K562 (cell line): ENCODE data around the gene ASPHD2. TPM values are rescaled to one million over a fixed set of nuclear protein-coding genes. Genes with fewer than 3 reads are reported as not detected.

ENCODE experiments used
- ATAC-seq: fragments of 200-7000 bp; cut with Tn5 transposase; 3 replicates; pipeline ENCODE4 v1.9.1; 2020; ENCODE audit warnings: moderate library complexity
- BruUV-seq: library from RNA; stranded (reverse); fragments of 400-500 nt; replicated peaks from 2 replicates; lab custom pipeline; 2021; lab: Mats Ljungman, UMichigan
- CTCF ChIA-PET: fragments of 300-600 bp; formaldehyde crosslinking; extraction: SDS; loops from one replicate; lab custom pipeline; 2021; ENCODE audit warnings: low intra/inter-chr PET ratio; lab: Yijun Ruan, JAX
- POLR2A ChIA-PET: fragments of 300-600, 350-650 bp; sonication (Branson Sonifier 250); formaldehyde crosslinking; extraction: SDS; loops from one replicate; lab custom pipeline; 2021; ENCODE audit warnings: antibody characterized with exemption, inconsistent platforms; lab: Yijun Ruan, JAX
- DNase-seq, 4 experiments: peaks; one replicate each; pipeline versions ENCODE4 v3.0.0 to v3.0.0-alpha.2; 2011 to 2018; ENCODE audit warnings: low spot score in 3 of 4, mixed read lengths in 3 of 4; ENCODE audit errors: extremely low read depth in 1 of 4
- FAIRE-seq: peaks from 2 replicates; lab custom pipeline; 2011; peaks lifted over from hg19 to GRCh38; lab: Jason Lieb, UNC
- H2AFZ ChIP-seq: 2 replicates; pipeline ENCODE4 v1.6.0; 2011; ENCODE audit warnings: low read depth, low read length, control low read depth, inconsistent platforms
- H3K27ac ChIP-seq: fragments of 200-600 bp; 3 replicates; pipeline ENCODE4 v1.8.0; 2011; ENCODE audit warnings: low read depth, mild to moderate bottlenecking, control low read depth, inconsistent platforms, low read length, moderate library complexity, mixed read lengths; ENCODE audit errors: extremely low read depth
- H3K27me3 ChIP-seq, 2 experiments: fragments of 300-600 bp in 1 of 2; 2 replicates in 1 of 2; 3 replicates in 1 of 2; pipeline versions ENCODE4 v1.6.0 to v1.8.0; 2011; ENCODE audit warnings: inconsistent platforms in 2 of 2, low read length in 2 of 2, mild to moderate bottlenecking in 1 of 2, mixed read lengths in 1 of 2, moderate library complexity in 1 of 2; ENCODE audit not compliant: control insufficient read depth in 2 of 2, insufficient read depth in 2 of 2
- H3K36me3 ChIP-seq: fragments of 300-600 bp; 3 replicates; pipeline ENCODE4 v1.8.0; 2011; ENCODE audit warnings: mild to moderate bottlenecking, low read length, inconsistent platforms; ENCODE audit not compliant: control insufficient read depth, insufficient read depth
- H3K4me1 ChIP-seq, 2 experiments: fragments of 200-600 bp in 1 of 2; replicated peaks in 1 of 2; 2 replicates in 1 of 2; 3 replicates in 1 of 2; pipeline versions ENCODE4 v1.5.1 to v1.8.0; 2011; ENCODE audit warnings: inconsistent platforms in 2 of 2, low read length in 2 of 2, mild to moderate bottlenecking in 1 of 2, mixed read lengths in 1 of 2, moderate library complexity in 1 of 2; ENCODE audit not compliant: control insufficient read depth in 2 of 2, insufficient read depth in 2 of 2
- H3K4me2 ChIP-seq: 2 replicates; pipeline ENCODE4 v1.6.1; 2011; ENCODE audit warnings: low read length, control low read depth, inconsistent platforms, mixed read lengths; ENCODE audit not compliant: insufficient read depth
- H3K4me3 ChIP-seq: fragments of 200-600 bp; sonication (generic), shearing (Covaris generic); 2 replicates; pipeline ENCODE4 v1.5.1; 2016; ENCODE audit warnings: control low read depth, inconsistent platforms
- H3K79me2 ChIP-seq: fragments of 200-600 bp; 3 replicates; pipeline ENCODE4 v1.8.0; 2011; ENCODE audit warnings: low read length, inconsistent platforms; ENCODE audit not compliant: control insufficient read depth, insufficient read depth
- H3K9ac ChIP-seq, 2 experiments: 2 replicates each; pipeline versions ENCODE4 v1.6.0 to v1.6.1; 2011; ENCODE audit warnings: low read depth in 2 of 2, low read length in 2 of 2, control low read depth in 1 of 2, inconsistent platforms in 1 of 2, mild to moderate bottlenecking in 1 of 2, mixed read lengths in 1 of 2; ENCODE audit not compliant: insufficient read depth in 1 of 2
- H3K9me1 ChIP-seq: one replicate; pipeline ENCODE4 v1.6.0; 2011; ENCODE audit warnings: inconsistent platforms, mild to moderate bottlenecking, low read length, moderate library complexity; ENCODE audit not compliant: control insufficient read depth, insufficient read depth
- H3K9me3 ChIP-seq: replicated peaks from 2 replicates; pipeline ENCODE4 v1.5.1; 2011; ENCODE audit warnings: low read depth, low read length, inconsistent platforms; ENCODE audit not compliant: control insufficient read depth, insufficient read depth
- H4K20me1 ChIP-seq: replicated peaks from 2 replicates; pipeline ENCODE4 v1.6.1; 2011; ENCODE audit warnings: low read length, inconsistent platforms, mixed read lengths; ENCODE audit not compliant: control insufficient read depth, insufficient read depth
- BRD4 ChIP-seq: fragments of 200-600 bp; sonication (generic); IDR thresholded peaks from 2 replicates; pipeline ENCODE4 v1.6.1; 2017; ENCODE audit warnings: inconsistent platforms
- ELF4 ChIP-seq: fragments of 450-650 bp; formaldehyde crosslinking; IDR thresholded peaks from 2 replicates; pipeline ENCODE4 v1.4.0; 2022; ENCODE audit warnings: missing genetic modification characterization
- GATAD2B ChIP-seq: fragments of 450-650 bp; IDR thresholded peaks from 2 replicates; pipeline ENCODE4 v1.6.1; 2017; ENCODE audit warnings: mild to moderate bottlenecking, borderline replicate concordance
- HDAC2 ChIP-seq: fragments of 450-650 bp; IDR thresholded peaks from 2 replicates; pipeline ENCODE4 v1.6.1; 2016; ENCODE audit warnings: mild to moderate bottlenecking
- HDAC3 ChIP-seq: fragments of 450-650 bp; IDR thresholded peaks from 2 replicates; pipeline ENCODE4 v1.6.1; 2018; ENCODE audit warnings: borderline replicate concordance, mild to moderate bottlenecking, moderate library complexity; ENCODE audit not compliant: partially characterized antibody
- HDAC8 ChIP-seq: fragments of 450-650 bp; IDR thresholded peaks from 2 replicates; pipeline ENCODE4 v1.6.1; 2016; ENCODE audit warnings: mild to moderate bottlenecking, missing genetic modification characterization, moderate library complexity, missing compliant biosample characterization
- MCM3 ChIP-seq: fragments of 450-650 bp; IDR thresholded peaks from 2 replicates; pipeline ENCODE4 v1.6.1; 2016
- MEIS2 ChIP-seq: fragments of 450-650 bp; IDR thresholded peaks from 2 replicates; pipeline ENCODE4 v1.6.1; 2014; ENCODE audit warnings: mild to moderate bottlenecking; ENCODE audit not compliant: partially characterized antibody
- NONO ChIP-seq, 2 experiments: fragments of 200-400 bp in 1 of 2; fragments of 450-650 bp in 1 of 2; formaldehyde crosslinking in 1 of 2; IDR thresholded peaks; 2 replicates each; pipeline ENCODE4 v1.6.1; 2017; ENCODE audit warnings: low read depth in 2 of 2, mild to moderate bottlenecking in 2 of 2, moderate library complexity in 2 of 2, low read length in 1 of 2
- RBM34 ChIP-seq: fragments of 200-400 bp; formaldehyde crosslinking; IDR thresholded peaks from 2 replicates; pipeline ENCODE4 v1.6.1; 2018; ENCODE audit warnings: low read length, borderline replicate concordance; ENCODE audit not compliant: insufficient read depth
- RNF2 ChIP-seq: sonication (generic); IDR thresholded peaks from 2 replicates; pipeline ENCODE4 v1.6.1; 2016
- SIN3B ChIP-seq: fragments of 450-650 bp; IDR thresholded peaks from 2 replicates; pipeline ENCODE4 v1.6.1; 2017; ENCODE audit warnings: low read depth, mild to moderate bottlenecking, moderate library complexity
- XRCC3 ChIP-seq: fragments of 450-650 bp; IDR thresholded peaks from 2 replicates; pipeline ENCODE4 v1.6.1; 2017; ENCODE audit warnings: mild to moderate bottlenecking, moderate library complexity
- ZC3H8 ChIP-seq: fragments of 450-650 bp; IDR thresholded peaks from 2 replicates; pipeline ENCODE4 v1.6.1; 2017
- ZNF707 ChIP-seq: fragments of 250-450 bp; sonication (Bioruptor Pico); conservative IDR thresholded peaks from 2 replicates; pipeline ENCODE4 v1.8.0; 2022; ENCODE audit warnings: inconsistent platforms, mild to moderate bottlenecking, moderate library complexity
- WGBS: fragments of 100-300 bp; shearing (Covaris generic); methylation state at CpG from one replicate; pipeline ENCODE4 v1.1.6; 2016; ENCODE audit warnings: low coverage, mixed read lengths; ENCODE audit not compliant: insufficient coverage; ENCODE audit errors: missing lambda C conversion rate; 5-methylcytosine and 5-hydroxymethylcytosine counted together
- in situ Hi-C: fragments of 300-500 bp; cut with MboI; formaldehyde crosslinking; loops from 4 replicates; pipeline ENCODE4 v1.15.0; 2018; ENCODE audit warnings: inconsistent platforms, mixed read lengths
- intact Hi-C: fragments of 100-400 bp; cut with micrococcal nuclease; formaldehyde crosslinking; loops from 2 replicates; pipeline ENCODE4 v1.14.2; 2022
- polyA plus RNA-seq, 8 experiments: library from polyadenylated mRNA; depleted of rRNA in 4 of 8; stranded (reverse) in 5 of 8; unstranded in 3 of 8; fragments of >200 nt; fragmentation: Nextera tagmentation in 2 of 8; fragmentation: Illumina TruSeq in 1 of 8; extraction: Ambion mirVana in 2 of 8; extraction: Trizol in 1 of 8; gene quantifications; 2 replicates each; pipeline versions ENCODE4 v1.2.1 to v1.2.3, GENCODE V29; 2011 to 2014; ENCODE audit warnings: inconsistent platforms in 1 of 8, missing spikeins in 1 of 8
- total RNA-seq, 7 experiments: library from RNA; depleted of rRNA in 6 of 7; stranded (reverse); fragments of >200 nt in 6 of 7; fragmentation: Illumina TruSeq in 2 of 7; extraction: Trizol in 2 of 7; gene quantifications; 2 replicates each; pipeline versions ENCODE4 v1.2.1 to v1.2.3, GENCODE V29; 2011 to 2021; ENCODE audit warnings: low replicate concordance in 1 of 7

The ASPHD2 gene
- total and polyA plus RNA-seq, 9 of the 15 experiments (the other 6 are each of a cell fraction or from before 2014, with no cell fraction given) = 0.18 to 0.64 (median 0.36) TPM

DNA sequence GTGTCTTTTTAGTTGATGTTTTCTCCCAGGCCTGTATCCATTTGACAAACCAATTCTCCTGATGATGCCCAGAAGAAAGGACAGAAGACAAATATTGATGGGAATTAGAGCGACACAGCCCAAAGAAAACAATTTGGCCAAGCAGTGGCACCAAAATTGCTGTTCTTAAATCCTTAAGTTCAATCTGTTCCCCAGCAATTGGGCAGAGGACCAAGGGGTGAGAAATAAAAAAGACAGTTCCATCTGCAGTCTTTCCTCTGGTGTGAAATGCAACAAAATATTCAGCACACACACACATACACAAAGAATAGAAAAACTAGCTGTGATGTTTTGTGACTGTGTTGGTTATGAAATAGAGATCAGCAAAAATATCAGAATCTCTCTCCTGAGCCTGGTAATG lies 38.0 kb upstream of the ASPHD2 start:
- no peak overlapping the region for H2AFZ ChIP-seq
- FAIRE-seq (no peak), ATAC-seq (no peak), DNase-seq (no peak)
- 0% methylated on average over 1 of the region's 1 CpG for WGBS
- H4K20me1 ChIP-seq = no peaks in the 10 kb centered on the region
- ChIA-PET POLR2A (no interaction called here), CTCF (no interaction called here)
- H3K9ac ChIP-seq = no peak overlapping the region
- H3K4me2 ChIP-seq = no peak overlapping the region
- in situ Hi-C loops (no loop called here), intact Hi-C loops (no loop called here)
- H3K4me1 ChIP-seq = no peaks in the 10 kb centered on the region
- H3K4me3 ChIP-seq = no peak overlapping the region
- no peaks in the 10 kb centered on the region for H3K79me2 ChIP-seq
- no peak overlapping the region for H3K27ac ChIP-seq
- H3K27me3 ChIP-seq = no peaks in the 10 kb centered on the region; a peak in 1 of 5 replicates
- TF ChIP-seq BRD4 = no peak
- no peak for TF ChIP-seq ZC3H8
- TF ChIP-seq ELF4 = no peak
- no peak for TF ChIP-seq GATAD2B
- no peak for TF ChIP-seq SIN3B
- TF ChIP-seq MEIS2 = no peak
- TF ChIP-seq NONO (IDR thresholded peaks at IDR 0.05; ENCODE audit: low read depth in 2 of 2, low read length in 1 of 2) = no peak
- TF ChIP-seq XRCC3 = no peak
- no peak for TF ChIP-seq MCM3
- TF ChIP-seq HDAC8 = no peak
- no peak for TF ChIP-seq HDAC3
- no peak for TF ChIP-seq HDAC2
- no peak for TF ChIP-seq ZNF707 (CRISPR knock-in tag)
- no peak for TF ChIP-seq RBM34
- TF ChIP-seq RNF2 = no peak
- H3K36me3 ChIP-seq = no peaks in the 10 kb centered on the region
- no peaks in the 10 kb centered on the region for H3K9me1 ChIP-seq
- BruUV-seq = no TSS peak
- H3K9me3 ChIP-seq = no peaks in the 10 kb centered on the region
